ENCODE data around the gene GRIK3.

The GRIK3 gene

DNA sequence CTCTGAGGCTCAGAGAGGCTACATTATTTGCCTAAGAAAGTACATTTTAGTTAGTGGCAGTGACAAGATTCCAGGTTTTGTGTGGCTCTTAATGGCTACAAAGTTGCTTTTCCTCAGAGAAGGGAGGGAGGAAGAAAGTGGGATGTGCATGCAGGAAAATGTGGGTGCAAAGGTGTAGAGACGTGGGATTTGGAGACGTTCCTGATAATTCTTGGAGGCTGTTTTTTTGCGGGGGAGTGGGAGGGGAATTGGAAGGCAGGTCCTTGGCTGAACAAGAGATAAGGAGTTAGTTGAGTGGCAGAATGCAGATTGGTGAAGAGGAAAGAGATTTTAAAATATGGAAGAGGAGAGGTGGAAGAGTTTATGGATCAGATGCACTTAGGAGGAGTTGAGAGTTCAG, 258.1 kb downstream of the GRIK3 start:
- no peak overlapping the region for H2AFZ ChIP-seq (ENCODE audit: insufficient read depth, low read length, poor library complexity)
- H4K91ac ChIP-seq (ENCODE audit: low read depth, low read length) = no peak overlapping the region
- H3K4me1 ChIP-seq (ENCODE audit: control insufficient read depth in 1 of 2, insufficient read depth in 2 of 2, low read length in 2 of 2) = no peaks in the 10 kb centered on the region
- H3K18ac ChIP-seq (ENCODE audit: low read length) = no peak overlapping the region
- no peak overlapping the region for H3K4me2 ChIP-seq (ENCODE audit: low read length)
- no peaks in the 10 kb centered on the region for H3K36me3 ChIP-seq (ENCODE audit: control insufficient read depth in 1 of 2, insufficient read depth in 2 of 2, low read length in 2 of 2)
- no peaks in the 10 kb centered on the region for H3K27me3 ChIP-seq (ENCODE audit: insufficient read depth, low read length)
- no peak overlapping the region for H3K9ac ChIP-seq (ENCODE audit: low read length)
- no peak for DNase-seq
- H3K9me3 ChIP-seq (ENCODE audit: insufficient read depth, low read depth, low read length) = no peaks in the 10 kb centered on the region
- H3K79me1 ChIP-seq (ENCODE audit: low read length) = no peaks in the 10 kb centered on the region
- no peak overlapping the region for H2BK120ac ChIP-seq (ENCODE audit: insufficient read depth, low read length, poor library complexity)
- H3K27ac ChIP-seq (ENCODE audit: low read depth, low read length) = no peak overlapping the region
- no CpG with 5 or more reads among the region's 3 CpGs for WGBS (ENCODE audit: extremely low coverage, insufficient coverage, insufficient read length)
- no peak overlapping the region for H3K4ac ChIP-seq (ENCODE audit: low read depth, low read length)
- H3K23ac ChIP-seq (ENCODE audit: low read length) = no peak overlapping the region
- no peak overlapping the region for H4K12ac ChIP-seq (ENCODE audit: low read depth, low read length)
- no peak overlapping the region for H4K8ac ChIP-seq (ENCODE audit: low read depth, low read length)
- no peak overlapping the region for H2BK12ac ChIP-seq (ENCODE audit: low read length)
- no peak overlapping the region for H2AK5ac ChIP-seq (ENCODE audit: low read length)
- H3K14ac ChIP-seq (ENCODE audit: low read length) = no peak overlapping the region
- H3K79me2 ChIP-seq (ENCODE audit: control insufficient read depth, insufficient read depth, low read length, poor library complexity) = no peaks in the 10 kb centered on the region
- no peak overlapping the region for H2BK5ac ChIP-seq (ENCODE audit: low read depth, low read length, poor library complexity)
- H3K4me3 ChIP-seq (ENCODE audit: low read depth, low read length) = no peak overlapping the region

DNA sequence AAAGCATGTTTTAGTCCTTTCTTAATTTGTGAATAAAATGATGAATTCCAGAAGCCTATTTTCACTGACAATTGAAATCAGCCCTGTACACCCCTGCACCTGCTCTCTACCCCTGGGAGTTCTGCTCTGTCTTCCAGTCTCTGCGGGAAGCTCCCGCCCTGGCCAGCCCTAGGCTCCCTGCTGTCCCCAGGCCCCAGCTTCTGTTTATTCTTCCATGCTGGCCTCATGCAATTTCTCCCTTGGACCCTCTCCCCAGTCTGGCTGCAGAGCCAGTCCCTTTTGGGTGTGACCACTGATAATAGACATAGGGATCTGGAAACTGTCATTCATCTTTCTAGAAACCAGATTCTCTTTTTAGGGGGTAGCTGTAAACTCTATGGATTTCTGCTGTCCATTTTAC, 258.6 kb downstream of the GRIK3 start:
- no peak overlapping the region for H2BK12ac ChIP-seq (ENCODE audit: low read length)
- no peak overlapping the region for H2BK5ac ChIP-seq (ENCODE audit: low read depth, low read length, poor library complexity)
- H2AFZ ChIP-seq (ENCODE audit: insufficient read depth, low read length, poor library complexity) = no peak overlapping the region
- no peak overlapping the region for H3K9ac ChIP-seq (ENCODE audit: low read length)
- no peak overlapping the region for H3K18ac ChIP-seq (ENCODE audit: low read length)
- no CpG with 5 or more reads among the region's 2 CpGs for WGBS (ENCODE audit: extremely low coverage, insufficient coverage, insufficient read length)
- H4K12ac ChIP-seq (ENCODE audit: low read depth, low read length) = no peak overlapping the region
- no peak overlapping the region for H2AK5ac ChIP-seq (ENCODE audit: low read length)
- H3K23ac ChIP-seq (ENCODE audit: low read length) = no peak overlapping the region
- no peak overlapping the region for H4K8ac ChIP-seq (ENCODE audit: low read depth, low read length)
- H3K4me2 ChIP-seq (ENCODE audit: low read length) = no peak overlapping the region
- H3K36me3 ChIP-seq (ENCODE audit: control insufficient read depth in 1 of 2, insufficient read depth in 2 of 2, low read length in 2 of 2) = no peaks in the 10 kb centered on the region
- H3K4ac ChIP-seq (ENCODE audit: low read depth, low read length) = no peak overlapping the region
- H3K4me1 ChIP-seq (ENCODE audit: control insufficient read depth in 1 of 2, insufficient read depth in 2 of 2, low read length in 2 of 2) = no peaks in the 10 kb centered on the region
- H3K27ac ChIP-seq (ENCODE audit: low read depth, low read length) = no peak overlapping the region
- H4K91ac ChIP-seq (ENCODE audit: low read depth, low read length) = no peak overlapping the region
- no peaks in the 10 kb centered on the region for H3K9me3 ChIP-seq (ENCODE audit: insufficient read depth, low read depth, low read length)
- no peak for DNase-seq
- H3K14ac ChIP-seq (ENCODE audit: low read length) = no peak overlapping the region
- H3K4me3 ChIP-seq (ENCODE audit: low read depth, low read length) = no peak overlapping the region
- no peaks in the 10 kb centered on the region for H3K79me1 ChIP-seq (ENCODE audit: low read length)
- no peak overlapping the region for H2BK120ac ChIP-seq (ENCODE audit: insufficient read depth, low read length, poor library complexity)
- no peaks in the 10 kb centered on the region for H3K79me2 ChIP-seq (ENCODE audit: control insufficient read depth, insufficient read depth, low read length, poor library complexity)
- no peaks in the 10 kb centered on the region for H3K27me3 ChIP-seq (ENCODE audit: insufficient read depth, low read length)

DNA sequence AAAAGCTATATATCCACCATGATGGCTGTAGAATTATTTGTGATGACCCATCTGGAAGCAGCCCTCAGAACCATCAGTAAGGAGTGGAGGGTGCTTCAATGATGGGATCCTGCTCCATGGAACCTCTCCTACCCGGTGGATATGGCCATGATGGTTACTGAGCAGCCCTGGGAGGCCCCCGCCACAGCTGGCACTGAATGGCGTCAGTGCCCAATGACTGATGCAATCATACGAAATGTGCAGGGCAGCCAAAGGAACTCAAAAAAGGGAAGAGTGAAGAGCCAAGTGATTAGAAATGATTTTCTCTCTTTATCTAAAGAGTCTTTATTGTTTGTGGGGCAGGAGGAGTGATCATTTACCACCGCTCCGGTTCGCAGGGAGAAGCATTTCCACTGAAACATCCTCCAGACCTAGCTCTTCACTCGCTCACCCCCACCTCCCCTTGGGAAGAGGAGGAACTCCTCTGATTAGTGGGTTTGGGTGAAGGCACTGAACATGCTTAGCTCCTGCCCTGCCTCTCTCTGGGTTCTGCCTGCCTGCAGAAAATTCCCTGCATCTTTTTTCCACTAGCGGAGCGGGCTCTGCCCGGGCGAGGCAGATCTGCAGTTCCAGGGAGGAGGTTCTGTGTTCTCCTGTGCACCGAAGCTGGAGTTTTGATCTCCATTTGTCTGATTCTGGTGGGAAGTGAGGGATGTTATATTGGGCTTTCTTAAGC, 260.3 kb downstream of the GRIK3 start:
- no CpG with 5 or more reads among the region's 13 CpGs for WGBS (ENCODE audit: extremely low coverage, insufficient coverage, insufficient read length)
- Histone ChIP-seq H4K8ac (ENCODE audit: low read depth, low read length) (no peak overlapping the region), H3K23ac (ENCODE audit: low read length) (no peak overlapping the region), H2BK120ac (ENCODE audit: insufficient read depth, low read length, poor library complexity) (no peak overlapping the region), H2BK12ac (ENCODE audit: low read length) (no peak overlapping the region), H3K4me2 (ENCODE audit: low read length) (no peak overlapping the region), H2BK5ac (ENCODE audit: low read depth, low read length, poor library complexity) (no peak overlapping the region), H2AFZ (ENCODE audit: insufficient read depth, low read length, poor library complexity) (no peak overlapping the region), H3K79me1 (ENCODE audit: low read length) (no peaks in the 10 kb centered on the region), H3K4me3 (ENCODE audit: low read depth, low read length) (no peak overlapping the region), H3K79me2 (ENCODE audit: control insufficient read depth, insufficient read depth, low read length, poor library complexity) (no peaks in the 10 kb centered on the region), H4K12ac (ENCODE audit: low read depth, low read length) (no peak overlapping the region), H3K9me3 (ENCODE audit: insufficient read depth, low read depth, low read length) (no peaks in the 10 kb centered on the region), H3K36me3 (ENCODE audit: control insufficient read depth in 1 of 2, insufficient read depth in 2 of 2, low read length in 2 of 2) (no peaks in the 10 kb centered on the region), H2AK5ac (ENCODE audit: low read length) (no peak overlapping the region), H3K4ac (ENCODE audit: low read depth, low read length) (no peak overlapping the region), H4K91ac (ENCODE audit: low read depth, low read length) (no peak overlapping the region), H3K18ac (ENCODE audit: low read length) (no peak overlapping the region), H3K27me3 (ENCODE audit: insufficient read depth, low read length) (no peaks in the 10 kb centered on the region), H3K14ac (ENCODE audit: low read length) (no peak overlapping the region), H3K27ac (ENCODE audit: low read depth, low read length) (no peak overlapping the region), H3K9ac (ENCODE audit: low read length) (no peak overlapping the region), H3K4me1 (ENCODE audit: control insufficient read depth in 1 of 2, insufficient read depth in 2 of 2, low read length in 2 of 2) (no peaks in the 10 kb centered on the region)
- DNase-seq = no peak

DNA sequence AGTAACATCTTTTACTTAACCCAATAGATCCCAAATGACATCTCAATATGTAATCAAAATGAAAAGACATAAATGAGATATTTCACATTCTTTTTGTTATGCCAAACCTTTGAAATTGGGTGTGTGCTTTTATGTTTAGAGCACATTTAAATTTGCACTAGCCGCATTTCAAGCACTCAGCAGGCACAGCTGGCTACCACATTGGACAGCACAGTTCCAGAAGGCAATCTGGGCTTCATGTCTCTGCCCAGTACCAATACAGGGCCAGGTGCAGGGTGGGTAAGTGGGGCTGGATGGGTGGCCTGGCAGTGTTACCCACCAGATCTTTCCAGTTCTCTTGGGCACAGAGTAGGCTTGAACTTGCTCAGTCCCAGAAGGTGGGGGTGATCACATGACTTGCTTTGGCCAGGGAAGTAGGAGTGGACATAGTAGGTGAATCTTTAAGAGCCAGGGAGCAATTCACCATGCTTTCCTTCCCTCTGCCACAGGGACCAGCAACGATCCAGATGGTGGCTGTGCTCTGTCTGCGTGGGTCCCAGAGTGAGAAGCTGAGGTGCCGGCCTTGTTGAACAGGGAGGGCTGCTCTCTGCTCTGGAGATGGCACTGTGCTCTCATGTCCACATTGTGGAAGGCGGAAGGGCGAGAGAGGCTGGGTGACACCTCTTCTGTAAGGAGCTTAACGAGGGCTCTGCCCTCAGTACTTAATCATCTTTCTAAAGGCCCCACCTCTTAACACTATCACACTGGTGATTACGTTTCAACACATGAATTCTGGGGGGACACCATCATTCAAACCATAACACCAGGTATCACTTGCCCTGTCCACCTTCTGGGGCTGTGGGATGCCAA, 261.4 kb downstream of the GRIK3 start:
- Histone ChIP-seq H2BK5ac (ENCODE audit: low read depth, low read length, poor library complexity) (no peak overlapping the region), H3K27ac (ENCODE audit: low read depth, low read length) (no peak overlapping the region), H3K14ac (ENCODE audit: low read length) (no peak overlapping the region), H3K36me3 (ENCODE audit: control insufficient read depth in 1 of 2, insufficient read depth in 2 of 2, low read length in 2 of 2) (no peaks in the 10 kb centered on the region), H3K9me3 (ENCODE audit: insufficient read depth, low read depth, low read length) (no peaks in the 10 kb centered on the region), H3K4me3 (ENCODE audit: low read depth, low read length) (no peak overlapping the region), H2AFZ (ENCODE audit: insufficient read depth, low read length, poor library complexity) (no peak overlapping the region), H3K79me2 (ENCODE audit: control insufficient read depth, insufficient read depth, low read length, poor library complexity) (no peaks in the 10 kb centered on the region), H4K12ac (ENCODE audit: low read depth, low read length) (no peak overlapping the region), H3K23ac (ENCODE audit: low read length) (no peak overlapping the region), H3K4me1 (ENCODE audit: control insufficient read depth in 1 of 2, insufficient read depth in 2 of 2, low read length in 2 of 2) (no peaks in the 10 kb centered on the region), H3K18ac (ENCODE audit: low read length) (no peak overlapping the region), H3K27me3 (ENCODE audit: insufficient read depth, low read length) (no peaks in the 10 kb centered on the region), H2BK120ac (ENCODE audit: insufficient read depth, low read length, poor library complexity) (no peak overlapping the region), H4K91ac (ENCODE audit: low read depth, low read length) (no peak overlapping the region), H2BK12ac (ENCODE audit: low read length) (no peak overlapping the region), H4K8ac (ENCODE audit: low read depth, low read length) (no peak overlapping the region), H3K9ac (ENCODE audit: low read length) (no peak overlapping the region), H2AK5ac (ENCODE audit: low read length) (no peak overlapping the region), H3K4me2 (ENCODE audit: low read length) (no peak overlapping the region), H3K79me1 (ENCODE audit: low read length) (no peaks in the 10 kb centered on the region), H3K4ac (ENCODE audit: low read depth, low read length) (no peak overlapping the region)
- DNase-seq = no peak
- no CpG with 5 or more reads among the region's 8 CpGs for WGBS (ENCODE audit: extremely low coverage, insufficient coverage, insufficient read length)
